Glomerular visceral epithelial cell (primary cell): Measurements from ENCODE around the gene GAS7.

Experiments
- DNase-seq: peaks from one replicate; pipeline ENCODE4 v3.0.0-alpha.2; 2016; ENCODE audit errors: extremely low spot score

The GAS7 gene

GRCh38 chr17:10171581-10171981 is 26.8 kb downstream of the GAS7 start:
- no peak for DNase-seq

- no peak for DNase-seq
Measured at GRCh38 chr17:10171122-10171571, 27.3 kb downstream of the GAS7 start.

GRCh38 chr17:10170233-10170632 is 28.2 kb downstream of the GAS7 start:
- DNase-seq, result no peak

- DNase-seq, result no peak
Measured at GRCh38 chr17:10169290-10169689, 29.1 kb downstream of the GAS7 start.

GRCh38 chr17:10166176-10166935 is 32.0 kb downstream of the GAS7 start:
- no peak for DNase-seq

GRCh38 chr17:10162096-10162495 is 36.3 kb downstream of the GAS7 start:
- no peak for DNase-seq

GRCh38 chr17:10161386-10161785 is 37.0 kb downstream of the GAS7 start:
- no peak for DNase-seq

- DNase-seq, result no peak
Measured at GRCh38 chr17:10156948-10157607, 41.3 kb downstream of the GAS7 start.

GRCh38 chr17:10156599-10156947 is 41.8 kb downstream of the GAS7 start:
- DNase-seq, result no peak

GRCh38 chr17:10156077-10156435 is 42.4 kb downstream of the GAS7 start:
- no peak for DNase-seq

- no peak for DNase-seq
Measured at GRCh38 chr17:10155371-10156076, 42.9 kb downstream of the GAS7 start.

- no peak for DNase-seq
Measured at GRCh38 chr17:10151667-10152496, 46.5 kb downstream of the GAS7 start.

- DNase-seq, result no peak
Measured at GRCh38 chr17:10149573-10150399, 48.6 kb downstream of the GAS7 start.

GRCh38 chr17:10147761-10148415 is 50.5 kb downstream of the GAS7 start:
- DNase-seq, result no peak

- DNase-seq, result no peak
Measured at GRCh38 chr17:10147040-10147439, 51.4 kb downstream of the GAS7 start.

GRCh38 chr17:10144982-10145381 is 53.4 kb downstream of the GAS7 start:
- DNase-seq, result no peak

- no peak for DNase-seq
Measured at GRCh38 chr17:10144456-10144855, 54.0 kb downstream of the GAS7 start.

- no peak for DNase-seq
Measured at GRCh38 chr17:10141436-10141835, 57.0 kb downstream of the GAS7 start.

- no peak for DNase-seq
Measured at GRCh38 chr17:10139577-10139976, 58.8 kb downstream of the GAS7 start.

- DNase-seq, result no peak
Measured at GRCh38 chr17:10136258-10136981, 62.0 kb downstream of the GAS7 start.
